GM20000 (cell line): Measurements from ENCODE around the gene IFT80.

ENCODE experiments used
- DNase-seq: peaks from one replicate; pipeline ENCODE4 v3.0.0; 2012; ENCODE audit warnings: low spot score
- CTCF ChIP-seq: IDR thresholded peaks from 2 replicates; pipeline ENCODE4 v1.5.1; 2012; ENCODE audit warnings: mild to moderate bottlenecking, control low read depth; ENCODE audit errors: extremely low read depth, missing control alignments

The IFT80 gene

GRCh38 chr3:160399125-160400029 is at the start of gene IFT80, which contains the start of gene SMC4:
IFT80 (minus strand) TSS chr3:160399225; CDS start chr3:160384600, 14,625 bp downstream.
SMC4 (plus strand) TSS chr3:160399650; CDS start chr3:160400827, 1,177 bp downstream.
- peak; percentile 95 for DNase-seq
- no peak for TF ChIP-seq CTCF

- TF ChIP-seq CTCF, result no peak
- no peak for DNase-seq
Observed at GRCh38 chr3:160447544-160447943, 48.5 kb upstream of the IFT80 start.

- no peak for DNase-seq
- no peak for TF ChIP-seq CTCF
Observed at GRCh38 chr3:160446522-160447056, 47.6 kb upstream of the IFT80 start.

GRCh38 chr3:160445854-160446253 is 46.8 kb upstream of the IFT80 start:
- no peak for DNase-seq

GRCh38 chr3:160444411-160444810 is 45.4 kb upstream of the IFT80 start:
- DNase-seq, result no peak
- no peak for TF ChIP-seq CTCF

More at GRCh38 chr3:160445854-160446253, 46.8 kb upstream of the IFT80 start:
- TF ChIP-seq CTCF, result no peak

- TF ChIP-seq CTCF, result no peak
- DNase-seq, result no peak
Observed at GRCh38 chr3:160440687-160441086, 41.7 kb upstream of the IFT80 start.

GRCh38 chr3:160437083-160437455 is 38.0 kb upstream of the IFT80 start:
- TF ChIP-seq CTCF, result no peak

More at GRCh38 chr3:160437083-160437455, 38.0 kb upstream of the IFT80 start:
- DNase-seq, result no peak
